ENCODE measurements around the gene KCNJ16.

Gene KCNJ16

GRCh38 chr17:70095455-70095854 lies 20.4 kb downstream of the KCNJ16 start:
- DNase-seq (ENCODE audit: extremely low read depth in 1 of 2, low read depth in 1 of 2) = no peak

GRCh38 chr17:70096861-70097260 lies 21.8 kb downstream of the KCNJ16 start:
- no peak for DNase-seq (ENCODE audit: extremely low read depth in 1 of 2, low read depth in 1 of 2)

GRCh38 chr17:70098030-70098429 lies 23.0 kb downstream of the KCNJ16 start:
- DNase-seq (ENCODE audit: extremely low read depth in 1 of 2, low read depth in 1 of 2) = no peak

GRCh38 chr17:70099294-70099693 lies 24.3 kb downstream of the KCNJ16 start:
- no peak for DNase-seq (ENCODE audit: extremely low read depth in 1 of 2, low read depth in 1 of 2)

GRCh38 chr17:70099884-70100283 lies 24.9 kb downstream of the KCNJ16 start:
- no peak for DNase-seq (ENCODE audit: extremely low read depth in 1 of 2, low read depth in 1 of 2)

GRCh38 chr17:70100983-70101382 lies 26.0 kb downstream of the KCNJ16 start:
- DNase-seq (ENCODE audit: extremely low read depth in 1 of 2, low read depth in 1 of 2) = no peak

GRCh38 chr17:70102531-70102930 lies 27.5 kb downstream of the KCNJ16 start:
- no peak for DNase-seq (ENCODE audit: extremely low read depth in 1 of 2, low read depth in 1 of 2)

- no peak for DNase-seq (ENCODE audit: extremely low read depth in 1 of 2, low read depth in 1 of 2)
Measured at GRCh38 chr17:70104791-70105523, 29.9 kb downstream of the KCNJ16 start.

GRCh38 chr17:70105641-70106040 lies 30.6 kb downstream of the KCNJ16 start:
- no peak for DNase-seq (ENCODE audit: extremely low read depth in 1 of 2, low read depth in 1 of 2)

GRCh38 chr17:70106551-70106950 lies 31.5 kb downstream of the KCNJ16 start:
- no peak for DNase-seq (ENCODE audit: extremely low read depth in 1 of 2, low read depth in 1 of 2)

- DNase-seq (ENCODE audit: extremely low read depth in 1 of 2, low read depth in 1 of 2) = no peak
Measured at GRCh38 chr17:70107441-70107840, 32.4 kb downstream of the KCNJ16 start.

- no peak for DNase-seq (ENCODE audit: extremely low read depth in 1 of 2, low read depth in 1 of 2)
Measured at GRCh38 chr17:70107904-70108565, 33.0 kb downstream of the KCNJ16 start.

- no peak for DNase-seq (ENCODE audit: extremely low read depth in 1 of 2, low read depth in 1 of 2)
Measured at GRCh38 chr17:70109497-70109896, 34.5 kb downstream of the KCNJ16 start.

GRCh38 chr17:70110443-70110880 lies 35.4 kb downstream of the KCNJ16 start:
- DNase-seq (ENCODE audit: extremely low read depth in 1 of 2, low read depth in 1 of 2) = no peak

GRCh38 chr17:70111201-70111600 lies 36.2 kb downstream of the KCNJ16 start:
- no peak for DNase-seq (ENCODE audit: extremely low read depth in 1 of 2, low read depth in 1 of 2)

- DNase-seq (ENCODE audit: extremely low read depth in 1 of 2, low read depth in 1 of 2) = no peak
Measured at GRCh38 chr17:70114405-70114804, 39.4 kb downstream of the KCNJ16 start.

- DNase-seq (ENCODE audit: extremely low read depth in 1 of 2, low read depth in 1 of 2) = no peak
Measured at GRCh38 chr17:70115126-70115525, 40.1 kb downstream of the KCNJ16 start.

- DNase-seq (ENCODE audit: extremely low read depth in 1 of 2, low read depth in 1 of 2) = no peak
Measured at GRCh38 chr17:70116919-70117318, 41.9 kb downstream of the KCNJ16 start.

- no peak for DNase-seq (ENCODE audit: extremely low read depth in 1 of 2, low read depth in 1 of 2)
Measured at GRCh38 chr17:70119545-70119944, 44.5 kb downstream of the KCNJ16 start.

- DNase-seq (ENCODE audit: extremely low read depth in 1 of 2, low read depth in 1 of 2) = no peak
Measured at GRCh38 chr17:70119983-70120382, 45.0 kb downstream of the KCNJ16 start.

GRCh38 chr17:70120425-70120824 lies 45.4 kb downstream of the KCNJ16 start:
- no peak for DNase-seq (ENCODE audit: extremely low read depth in 1 of 2, low read depth in 1 of 2)

GRCh38 chr17:70121126-70121525 lies 46.1 kb downstream of the KCNJ16 start:
- DNase-seq (ENCODE audit: extremely low read depth in 1 of 2, low read depth in 1 of 2) = no peak

All from stimulated activated CD8-positive, alpha-beta memory T cell treated with anti-CD3 and anti-CD28 coated beads, Interleukin-7, amount 100 ng/mL, for 48 hours (primary cell).